ENCODE results near the gene GRAMD1C. TPM values are rescaled to one million over a fixed set of nuclear protein-coding genes. Genes with fewer than 3 reads are reported as not detected.
"Not testable (repeated sequence)": the region's sequence is repeated elsewhere in the genome, so short reads cannot be mapped to it uniquely, and the experiment has no call there.

GRAMD1C gene
- total RNA-seq = 0.51 and 0.59 TPM in 2 replicates

- intact Hi-C loops (cut with micrococcal nuclease) = loop anchor here (1.0 to 10.0 kb wide), 9 partner anchors 36 to 786 kb away; partner anchors contain the start of genes CCDC191, QTRT2 and USF3
Measured at GRCh38 chr3:113838631-113839209, at the start of gene GRAMD1C. Gene GRAMD1C, plus strand, starts transcription at chr3:113838788. Its CDS starts 122 bp downstream, at chr3:113838910.

- intact Hi-C loops (cut with micrococcal nuclease) = no loop called here
Measured at GRCh38 chr3:113791381-113791780, 47.2 kb upstream of the GRAMD1C start.

GRCh38 chr3:113794526-113794925 lies 44.1 kb upstream of the GRAMD1C start:
- intact Hi-C loops (cut with micrococcal nuclease) = loop anchor here (2.0 kb wide), 1 partner anchor 58 kb away; no protein-coding TSS in a partner anchor

- intact Hi-C loops (cut with micrococcal nuclease) = loop anchor here (2.0 kb wide), 1 partner anchor 59 kb away; no protein-coding TSS in a partner anchor
Measured at GRCh38 chr3:113795693-113796092, 42.9 kb upstream of the GRAMD1C start.

GRCh38 chr3:113802795-113803455 lies 35.7 kb upstream of the GRAMD1C start:
- intact Hi-C loops (cut with micrococcal nuclease) = loop anchor here (2.0 to 5.0 kb wide), 2 partner anchors 36 to 56 kb away; partner anchors contain the start of genes ATP6V1A, GRAMD1C and NAA50

GRCh38 chr3:113804661-113805060 lies 33.9 kb upstream of the GRAMD1C start:
- intact Hi-C loops (cut with micrococcal nuclease) = loop anchor here (5.0 kb wide), 1 partner anchor 57 kb away; the partner anchor contains the start of genes ATP6V1A and NAA50

GRCh38 chr3:113805249-113805648 lies 33.3 kb upstream of the GRAMD1C start:
- intact Hi-C loops (cut with micrococcal nuclease) = no loop called here

GRCh38 chr3:113812854-113813253 lies 25.7 kb upstream of the GRAMD1C start:
- intact Hi-C loops (cut with micrococcal nuclease) = no loop called here

GRCh38 chr3:113819866-113820265 lies 18.7 kb upstream of the GRAMD1C start:
- intact Hi-C loops (cut with micrococcal nuclease) = no loop called here

GRCh38 chr3:113825090-113825489 lies 13.5 kb upstream of the GRAMD1C start:
- intact Hi-C loops (cut with micrococcal nuclease) = no loop called here

- intact Hi-C loops (cut with micrococcal nuclease) = no loop called here
Measured at GRCh38 chr3:113828600-113828999, 10.0 kb upstream of the GRAMD1C start.

- intact Hi-C loops (cut with micrococcal nuclease) = loop anchor here (10.0 kb wide), 1 partner anchor 385 kb away; no protein-coding TSS in a partner anchor
Measured at GRCh38 chr3:113829576-113830354, 8.8 kb upstream of the GRAMD1C start.

GRCh38 chr3:113831103-113831355 lies 7.6 kb upstream of the GRAMD1C start:
- intact Hi-C loops (cut with micrococcal nuclease) = loop anchor here (10.0 kb wide), 1 partner anchor 384 kb away; no protein-coding TSS in a partner anchor

GRCh38 chr3:113832477-113833164 lies 6.0 kb upstream of the GRAMD1C start:
- intact Hi-C loops (cut with micrococcal nuclease) = loop anchor here (10.0 kb wide), 1 partner anchor 382 kb away; no protein-coding TSS in a partner anchor

GRCh38 chr3:113834983-113835382 lies 3.6 kb upstream of the GRAMD1C start:
- intact Hi-C loops (cut with micrococcal nuclease) = loop anchor here (5.0 to 10.0 kb wide), 2 partner anchors 380 to 783 kb away; no protein-coding TSS in a partner anchor

- intact Hi-C loops (cut with micrococcal nuclease) = loop anchor here (2.0 to 10.0 kb wide), 4 partner anchors 37 to 787 kb away; no protein-coding TSS in a partner anchor
Measured at GRCh38 chr3:113839551-113839950, 963 bp downstream of the GRAMD1C start.

GRCh38 chr3:113844622-113845222 lies 6.1 kb downstream of the GRAMD1C start:
- intact Hi-C loops (cut with micrococcal nuclease) = loop anchor here (1.0 kb wide), 4 partner anchors 69 to 574 kb away; no protein-coding TSS in a partner anchor

GRCh38 chr3:113847247-113847646 lies 8.7 kb downstream of the GRAMD1C start:
- intact Hi-C loops (cut with micrococcal nuclease) = no loop called here

- intact Hi-C loops (cut with micrococcal nuclease) = no loop called here
Measured at GRCh38 chr3:113847664-113848461, 9.3 kb downstream of the GRAMD1C start.

GRCh38 chr3:113849071-113849470 lies 10.5 kb downstream of the GRAMD1C start:
- intact Hi-C loops (cut with micrococcal nuclease) = not testable (repeated sequence)
